HPDE6-E6E7 (cell line): ENCODE data around the gene LIN54.
"Not testable (repeated sequence)": the region's sequence is repeated elsewhere in the genome, so short reads cannot be mapped to it uniquely, and the experiment has no call there.

ENCODE experiments used
- DNase-seq: peaks from one replicate; pipeline ENCODE4 v3.0.0; 2011; ENCODE audit warnings: missing footprints; ENCODE audit errors: extremely low spot score

Gene LIN54

DNA sequence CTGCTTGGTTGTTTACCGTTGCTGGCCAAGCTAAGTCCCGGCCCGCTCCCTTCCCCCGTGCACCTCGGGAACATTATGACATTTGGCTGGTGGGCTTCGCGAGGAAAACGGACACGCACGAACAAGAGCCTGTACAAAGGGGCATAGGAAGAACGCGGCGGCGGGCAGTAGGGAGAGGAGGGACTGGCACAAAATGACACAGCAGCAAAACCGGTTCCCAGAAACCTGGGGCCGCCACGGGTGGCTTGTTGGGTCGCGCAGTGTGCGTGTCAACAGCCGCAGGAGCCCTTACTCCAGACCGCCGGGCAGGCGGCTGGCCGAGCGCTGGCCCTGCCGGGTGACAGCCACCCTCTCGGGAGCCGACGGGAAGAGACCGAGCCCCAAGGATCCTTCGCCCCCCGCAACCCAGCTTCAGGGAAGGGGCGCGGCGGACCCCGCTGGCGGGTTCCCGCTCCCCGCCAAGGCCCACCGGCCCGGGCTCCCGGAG is 1.6 kb upstream of the LIN54 start:
- no peak for DNase-seq

DNA sequence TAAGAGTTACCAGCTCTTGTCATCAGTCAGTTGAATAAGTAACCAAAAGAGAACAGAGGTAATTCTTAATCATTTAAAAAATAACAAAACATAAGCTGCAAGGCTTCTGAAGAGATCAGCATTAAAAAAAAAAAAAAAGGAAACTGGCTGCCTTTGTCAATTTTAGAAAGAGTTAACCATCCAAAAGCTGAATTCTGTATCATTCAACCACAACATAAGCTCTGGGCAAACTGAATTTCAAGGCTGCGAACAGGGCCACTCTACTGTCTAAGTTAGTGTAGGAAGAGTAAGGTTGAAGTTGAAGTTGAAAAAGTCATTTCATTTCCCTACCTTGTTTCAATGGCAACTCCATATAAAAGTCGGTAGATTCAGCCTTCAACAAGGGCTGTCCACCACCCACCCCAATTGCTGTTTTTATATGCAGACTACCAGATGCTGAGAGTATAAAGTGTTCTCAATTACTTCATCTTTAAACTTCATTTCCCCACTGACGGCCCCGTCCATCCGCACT is 1.1 kb upstream of the LIN54 start:
- no peak for DNase-seq

DNA sequence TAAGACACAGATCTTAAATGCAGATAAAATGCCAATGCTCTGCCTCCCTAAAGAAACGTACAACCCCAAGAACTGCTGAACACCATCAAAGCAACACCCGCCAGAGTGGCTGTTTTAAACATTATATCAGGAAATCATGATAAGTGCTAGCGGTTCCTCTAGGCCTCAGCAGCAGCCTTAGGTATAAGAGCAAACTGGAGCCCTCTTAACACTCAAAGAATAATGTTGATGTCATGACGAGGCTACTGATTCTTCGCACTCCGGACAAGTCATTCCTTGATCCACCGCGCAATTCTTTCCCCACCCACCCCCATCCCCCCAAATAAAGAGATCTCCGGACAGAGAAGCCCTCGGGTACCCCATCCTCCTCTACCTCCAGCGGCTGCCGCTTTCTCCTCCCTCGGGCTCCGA is 507 bp downstream of the LIN54 start:
- no peak for DNase-seq

DNA sequence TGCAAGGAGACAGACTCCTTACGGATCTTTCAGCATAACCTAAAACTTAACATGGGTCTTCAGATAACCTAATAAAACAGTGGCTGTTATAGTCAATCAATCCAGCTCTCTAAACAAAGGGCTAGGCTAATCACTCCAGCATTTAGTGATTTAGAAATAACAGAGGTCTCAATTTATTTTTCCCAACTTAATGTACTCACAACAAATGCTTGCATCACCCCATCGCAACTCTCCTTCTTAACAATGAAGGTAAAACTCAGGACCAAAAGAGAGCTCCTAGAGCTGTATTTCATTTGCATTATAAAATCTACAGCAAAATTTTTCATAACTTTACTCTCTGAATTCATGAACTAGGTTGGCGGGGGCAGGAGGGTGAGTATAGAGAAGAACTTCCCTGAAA is 1.1 kb downstream of the LIN54 start:
- DNase-seq: no peak

DNA sequence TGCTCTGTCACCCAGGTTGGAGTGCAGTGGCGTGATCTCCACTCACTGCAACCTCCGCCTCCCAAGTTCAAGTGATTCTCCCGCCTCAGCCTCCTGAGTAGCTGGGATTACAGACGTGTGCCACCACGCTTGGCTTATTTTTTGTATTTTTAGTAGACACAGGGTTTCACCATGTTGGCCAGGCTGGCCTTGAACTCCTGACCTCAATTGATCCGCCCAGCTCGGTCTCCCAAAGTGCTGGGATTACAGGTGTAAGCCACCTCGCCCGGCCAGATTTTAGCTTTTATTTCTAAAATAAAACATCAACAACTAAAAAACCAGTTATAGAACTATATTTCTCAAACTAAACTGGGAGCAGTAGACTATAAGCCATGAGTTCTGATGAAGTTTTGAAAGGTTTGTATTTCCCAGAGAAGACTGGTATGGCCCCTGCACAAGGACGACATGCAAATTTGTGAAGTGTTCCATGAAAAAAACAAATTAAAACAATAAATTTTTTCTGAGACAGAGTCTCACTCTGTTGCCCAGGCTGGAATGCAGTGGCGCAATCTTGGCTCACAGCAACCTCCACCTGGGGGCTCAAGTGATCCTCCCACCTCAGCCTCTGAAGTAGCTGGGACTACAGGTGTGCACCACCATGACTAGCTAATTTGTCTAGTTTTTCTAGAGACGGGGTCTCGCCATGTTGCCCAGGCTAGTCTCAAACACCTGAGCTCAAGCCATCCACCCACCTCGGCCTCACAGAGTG is 7.4 kb downstream of the LIN54 start:
- DNase-seq: not testable (repeated sequence)

DNA sequence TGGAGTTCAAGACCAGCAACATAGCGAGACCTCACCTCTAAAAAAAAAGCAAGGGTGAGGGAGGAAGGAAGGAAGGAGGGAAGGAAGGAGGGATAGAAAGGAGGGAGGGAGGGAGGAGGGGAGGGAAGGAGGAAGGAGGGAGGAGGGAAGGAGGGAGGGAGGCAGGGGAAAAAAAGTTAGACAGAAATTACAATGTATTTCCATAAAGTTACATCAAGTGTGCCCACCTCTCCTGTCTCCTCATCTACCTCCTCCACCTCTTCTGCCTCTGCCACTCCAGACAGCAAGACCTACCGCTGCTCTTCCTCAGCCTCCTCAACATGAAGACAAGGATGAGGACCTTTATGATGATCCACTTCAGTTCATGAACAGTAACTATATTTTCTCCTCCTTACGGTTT is 8.3 kb downstream of the LIN54 start:
- DNase-seq: no peak

DNA sequence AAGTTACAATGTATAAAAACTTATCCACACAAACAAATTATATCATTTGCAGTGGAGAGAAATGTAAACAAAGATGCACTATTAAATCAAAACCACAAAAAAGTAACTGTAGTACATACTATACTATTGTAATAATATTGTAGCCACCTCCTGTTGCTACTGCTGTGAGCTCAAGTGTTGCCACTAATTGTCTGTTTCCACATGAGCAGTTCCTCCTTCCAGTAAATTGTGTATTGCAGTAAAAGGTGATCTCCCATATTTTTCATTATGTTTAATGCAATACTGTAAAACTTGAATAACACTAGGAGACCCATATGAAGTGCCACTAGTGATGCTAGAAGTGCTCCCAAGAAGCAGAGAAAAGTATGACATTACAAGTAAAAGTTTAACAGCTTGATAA is 11.7 kb downstream of the LIN54 start:
- no peak for DNase-seq

DNA sequence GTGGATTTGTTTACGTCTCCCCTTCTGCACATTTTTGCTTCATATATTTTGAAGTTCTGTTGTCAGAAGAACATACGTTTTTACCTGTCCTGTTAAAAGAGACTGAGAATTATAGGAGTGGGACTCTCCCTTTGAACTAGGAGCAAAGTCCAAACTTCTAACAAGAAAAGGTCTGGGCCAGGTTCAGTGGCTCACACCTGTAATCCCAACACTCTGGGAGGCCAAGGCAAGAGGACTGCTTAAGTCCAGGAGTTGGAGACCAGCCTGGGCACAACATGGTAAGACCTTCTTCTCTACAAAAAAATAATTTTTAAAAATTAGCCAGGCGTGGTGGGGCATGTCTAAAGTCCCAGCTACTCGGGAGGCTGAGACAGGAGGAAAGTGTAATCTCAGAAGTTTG is 15.8 kb downstream of the LIN54 start:
- DNase-seq: no peak

DNA sequence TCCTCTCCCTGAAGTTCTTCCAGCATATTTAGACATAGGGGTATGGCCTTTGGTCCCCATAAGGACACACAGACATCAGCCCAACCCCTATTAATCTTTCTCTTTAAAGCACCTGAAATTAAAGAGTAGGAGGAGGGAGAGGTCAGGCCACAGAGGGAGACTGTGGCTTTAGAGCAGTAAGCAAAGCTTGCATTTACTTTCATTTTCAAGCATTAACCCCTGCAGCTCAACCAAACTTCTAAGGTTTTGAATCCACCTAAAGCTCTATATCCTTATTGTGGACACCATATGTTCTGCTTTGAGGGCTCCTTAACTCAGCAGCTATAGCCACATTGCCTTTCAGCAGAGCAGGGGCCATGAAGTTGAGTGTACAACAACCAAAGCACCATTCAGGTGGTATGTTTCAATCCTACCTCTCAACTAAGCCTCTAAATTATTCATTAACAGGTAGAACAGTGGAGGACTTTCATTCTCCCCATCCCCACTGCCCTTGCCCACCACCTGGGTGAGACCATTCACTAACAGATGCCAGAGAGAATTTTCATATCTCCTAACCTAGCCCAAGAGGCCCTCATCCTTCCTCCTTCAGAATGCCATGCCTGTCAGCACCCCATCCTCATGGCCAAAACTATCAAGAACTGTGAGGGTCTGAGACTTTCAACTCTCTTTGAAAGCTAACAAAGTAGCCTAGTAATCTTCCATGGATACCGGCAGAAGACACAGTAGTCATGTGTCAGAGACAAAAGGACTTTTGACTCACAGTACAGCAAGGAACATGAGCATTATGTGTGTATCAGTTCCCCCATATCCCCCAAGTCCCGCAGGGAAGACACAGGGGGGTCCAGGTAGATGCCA is 20.8 kb downstream of the LIN54 start:
- DNase-seq: no peak

DNA sequence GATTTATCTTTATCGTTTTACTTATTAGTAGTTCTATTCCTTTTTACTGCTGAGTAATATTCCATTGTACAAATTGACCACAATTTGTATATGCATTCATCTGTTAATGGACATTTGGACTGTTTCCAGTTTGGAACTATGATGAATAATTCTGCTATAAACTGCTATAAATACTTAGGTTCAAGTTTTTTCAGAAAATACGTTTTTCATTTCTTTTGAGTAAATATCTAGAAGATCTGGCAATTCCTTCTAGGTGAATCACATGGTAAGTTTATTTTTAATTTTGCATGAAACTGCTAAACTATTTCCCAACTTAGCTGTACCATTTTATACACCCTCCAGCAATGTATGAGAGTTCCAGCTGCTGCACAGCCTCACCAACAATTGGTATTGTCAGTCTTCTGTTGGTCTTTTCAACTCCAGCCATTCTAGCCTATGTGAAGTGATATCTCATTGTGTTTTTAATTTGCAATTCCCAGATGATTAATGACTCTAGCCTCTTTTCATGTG is 22.2 kb downstream of the LIN54 start:
- DNase-seq: no peak

DNA sequence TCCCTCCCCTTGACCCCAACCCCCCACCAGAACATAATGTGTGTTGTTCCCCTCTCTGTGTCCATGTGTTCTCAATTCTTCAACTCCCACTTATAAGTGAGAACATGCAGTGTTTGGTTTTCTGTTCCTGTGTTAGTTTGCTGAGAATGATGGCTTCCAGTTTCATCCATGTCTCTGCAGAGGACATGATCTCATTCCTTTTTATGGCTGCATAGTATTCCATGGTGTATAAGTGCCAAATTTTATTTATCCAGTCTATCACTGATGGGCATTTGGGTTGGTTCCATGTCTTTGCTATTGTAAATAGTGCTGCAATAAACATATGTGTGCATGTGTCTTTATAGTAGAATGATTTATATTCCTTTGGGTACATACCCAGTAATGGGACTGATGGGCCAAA is 23.1 kb downstream of the LIN54 start:
- DNase-seq: not testable (repeated sequence)

DNA sequence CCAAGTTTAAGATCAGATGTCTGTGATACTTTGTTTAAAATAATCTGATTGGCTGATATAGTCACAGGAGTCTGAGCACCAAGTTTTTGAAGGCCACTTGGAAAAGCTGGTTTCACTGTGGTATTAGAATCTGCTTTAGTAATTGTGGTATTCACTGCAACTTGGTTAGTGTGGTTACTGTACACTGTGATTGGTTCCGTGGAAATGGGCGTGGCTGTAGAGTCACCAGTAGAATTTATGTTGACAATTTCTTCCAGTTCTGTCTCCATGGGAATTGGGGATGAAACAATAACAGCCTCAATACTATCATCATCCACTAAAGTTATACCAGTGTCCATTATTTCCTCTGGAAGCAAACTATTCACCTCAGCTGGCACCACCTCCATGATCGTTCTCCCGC is 26.2 kb downstream of the LIN54 start:
- no peak for DNase-seq

DNA sequence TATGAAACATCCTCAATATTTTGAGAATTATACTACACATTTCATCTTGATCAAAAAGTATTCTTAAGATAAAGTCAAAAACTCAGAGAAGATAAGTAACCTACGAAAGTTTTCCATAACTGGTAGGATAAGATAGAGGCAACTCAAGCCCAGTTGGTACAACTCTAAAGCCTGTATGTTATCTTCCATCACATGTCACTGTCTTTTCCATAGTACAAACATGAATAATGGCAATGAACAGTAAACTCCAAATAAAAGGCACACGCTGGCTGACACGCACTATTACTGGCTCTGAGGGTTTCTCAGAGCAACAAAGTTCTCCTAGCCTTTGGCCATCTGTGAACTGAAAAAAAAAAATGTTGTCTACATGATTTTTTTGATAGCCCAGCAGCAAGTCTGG is 27.2 kb downstream of the LIN54 start:
- DNase-seq: no peak

DNA sequence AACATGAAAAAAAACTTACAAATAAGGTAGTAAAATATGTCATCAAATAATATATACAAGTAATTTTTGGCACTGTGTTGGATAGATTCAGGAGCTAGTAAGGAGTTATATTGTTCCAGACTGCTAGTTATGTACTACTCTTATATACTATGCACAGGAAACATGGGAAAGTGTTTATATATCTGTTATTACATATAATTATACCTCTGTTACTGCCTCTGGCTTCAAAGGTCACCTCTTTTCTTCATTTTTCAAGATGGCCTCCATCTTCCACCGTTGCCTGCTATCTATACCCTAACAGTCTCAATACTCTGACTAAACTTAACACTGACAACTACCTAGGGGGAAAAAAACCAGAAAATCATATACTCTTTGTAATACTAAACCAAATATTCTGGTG is 29.5 kb downstream of the LIN54 start:
- DNase-seq: no peak

DNA sequence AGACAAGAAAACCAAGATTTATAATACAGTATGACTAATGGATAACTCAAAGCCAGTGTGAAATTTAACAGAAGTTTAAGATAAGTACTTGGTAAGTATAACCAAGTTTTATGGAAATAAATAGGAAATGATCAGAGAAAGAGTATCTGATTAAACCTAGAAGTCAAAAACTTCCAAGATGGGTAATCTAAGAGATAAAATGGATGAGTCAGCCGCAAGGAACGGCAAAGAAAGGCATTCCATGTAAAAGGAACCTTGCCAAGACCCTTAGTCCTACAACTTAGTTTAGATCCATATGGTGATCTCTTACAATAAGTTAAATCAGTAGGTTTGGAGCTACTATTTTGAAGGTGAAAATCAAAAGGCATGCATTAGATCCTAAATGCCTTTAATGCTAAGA is 34.8 kb downstream of the LIN54 start:
- no peak for DNase-seq

DNA sequence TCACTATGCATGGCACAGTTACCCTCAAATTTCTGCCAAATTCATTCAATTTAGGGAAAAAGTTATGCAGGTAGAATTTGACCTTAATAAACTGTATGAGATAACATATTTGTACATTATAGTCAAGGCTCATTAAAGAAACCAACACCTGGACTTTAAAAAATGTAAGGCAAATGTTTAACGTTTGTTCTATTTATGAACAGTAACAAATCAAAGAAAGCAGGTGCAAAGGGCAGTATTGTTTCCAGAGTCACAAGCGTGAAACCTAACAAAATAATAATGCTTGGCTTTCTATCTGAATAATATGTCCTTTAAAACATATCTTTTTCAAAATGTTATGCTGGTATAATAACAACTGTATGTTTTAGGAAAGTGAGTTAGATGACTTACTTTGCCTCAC is 41.2 kb downstream of the LIN54 start:
- DNase-seq: no peak

DNA sequence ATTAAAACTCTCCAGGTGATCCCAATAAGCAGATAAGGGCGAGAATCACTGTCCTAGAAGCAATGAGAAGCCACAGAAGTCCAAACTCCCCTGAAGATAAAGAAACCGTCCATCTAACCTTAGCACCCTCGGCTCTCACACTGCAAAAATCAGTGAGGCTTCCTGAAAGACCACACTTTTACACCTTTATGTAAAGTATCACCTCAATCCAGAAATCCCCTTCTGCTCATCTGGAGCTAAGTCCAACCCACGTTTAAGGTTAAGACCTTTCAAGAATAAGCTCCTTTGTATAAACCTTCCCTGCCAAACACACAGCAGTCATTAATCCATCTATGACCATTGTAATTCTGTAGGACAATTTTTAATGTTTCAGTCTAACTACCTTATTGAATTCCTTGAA is 41.7 kb downstream of the LIN54 start:
- DNase-seq: no peak

DNA sequence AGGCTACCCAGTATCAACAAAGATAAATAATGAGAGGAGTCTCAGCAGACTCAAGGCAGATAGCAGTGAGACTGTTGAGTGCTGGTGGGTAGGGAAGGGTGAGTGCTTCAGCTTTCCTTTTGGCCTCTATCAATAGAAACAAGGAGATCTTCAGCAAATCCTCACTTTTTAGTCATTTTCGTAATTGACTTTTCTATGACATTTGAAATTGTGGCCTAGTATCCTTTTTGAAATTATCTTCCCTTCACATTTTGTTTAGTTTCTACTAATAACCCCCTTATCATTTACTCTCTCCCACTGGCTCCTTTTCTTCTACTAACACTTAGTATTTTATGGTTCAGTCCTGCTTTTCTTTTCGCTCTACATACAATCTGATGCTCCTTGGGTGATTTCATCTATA is 44.9 kb downstream of the LIN54 start:
- DNase-seq: no peak

DNA sequence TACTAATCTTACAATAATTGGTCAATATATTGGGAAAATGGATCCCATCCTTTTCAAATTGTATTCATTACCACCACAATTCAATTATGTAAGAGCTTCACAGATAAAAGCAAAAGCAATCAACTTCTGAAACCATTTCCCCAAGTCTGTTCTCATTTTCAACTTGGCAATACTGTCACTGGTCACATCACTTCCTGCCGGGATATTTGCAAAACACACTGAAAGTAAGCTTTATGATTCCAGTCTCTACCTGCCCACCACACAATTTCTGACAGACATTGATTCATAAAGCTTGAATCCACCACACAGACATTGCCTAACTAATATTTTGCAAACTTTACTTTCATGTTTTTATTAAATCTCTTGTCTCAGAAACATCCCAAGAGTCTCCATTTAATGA is 53.6 kb downstream of the LIN54 start:
- no peak for DNase-seq

DNA sequence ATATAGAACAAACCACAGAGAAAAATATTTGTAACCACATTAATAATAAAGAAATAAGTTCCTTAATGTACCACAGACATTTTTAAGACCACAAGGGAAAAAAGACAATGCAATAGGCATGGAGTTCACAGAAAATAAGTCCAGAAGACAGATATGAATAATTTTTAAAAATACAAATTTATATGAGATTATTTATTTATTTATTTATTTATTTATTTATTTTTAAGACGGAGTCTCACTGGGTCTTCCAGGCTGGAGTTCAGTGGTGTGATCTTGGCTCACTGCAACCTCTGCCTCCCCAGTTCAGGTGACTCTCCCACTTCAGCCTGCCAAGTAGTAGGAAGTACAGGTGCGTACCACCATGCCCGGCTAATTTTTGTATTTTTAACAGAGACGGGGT is 56.4 kb downstream of the LIN54 start:
- no peak for DNase-seq

DNA sequence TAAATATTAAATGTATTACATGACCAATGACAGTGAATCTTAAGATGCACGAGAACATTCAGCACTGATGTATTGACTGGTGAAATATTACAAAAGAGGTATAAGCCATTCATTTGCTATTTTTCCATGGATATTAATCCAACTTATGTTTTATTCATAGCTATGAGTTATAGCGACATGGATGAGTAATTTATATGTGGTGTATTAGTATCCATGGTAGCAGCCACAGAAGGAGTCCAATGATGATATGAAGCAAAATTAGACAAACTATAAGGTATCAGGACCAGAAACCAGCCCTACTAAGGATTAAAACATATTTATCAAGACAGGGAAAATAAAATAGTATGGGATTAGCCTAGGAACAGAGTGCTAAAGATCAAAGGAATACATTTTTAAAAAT is 59.4 kb downstream of the LIN54 start:
- no peak for DNase-seq

DNA sequence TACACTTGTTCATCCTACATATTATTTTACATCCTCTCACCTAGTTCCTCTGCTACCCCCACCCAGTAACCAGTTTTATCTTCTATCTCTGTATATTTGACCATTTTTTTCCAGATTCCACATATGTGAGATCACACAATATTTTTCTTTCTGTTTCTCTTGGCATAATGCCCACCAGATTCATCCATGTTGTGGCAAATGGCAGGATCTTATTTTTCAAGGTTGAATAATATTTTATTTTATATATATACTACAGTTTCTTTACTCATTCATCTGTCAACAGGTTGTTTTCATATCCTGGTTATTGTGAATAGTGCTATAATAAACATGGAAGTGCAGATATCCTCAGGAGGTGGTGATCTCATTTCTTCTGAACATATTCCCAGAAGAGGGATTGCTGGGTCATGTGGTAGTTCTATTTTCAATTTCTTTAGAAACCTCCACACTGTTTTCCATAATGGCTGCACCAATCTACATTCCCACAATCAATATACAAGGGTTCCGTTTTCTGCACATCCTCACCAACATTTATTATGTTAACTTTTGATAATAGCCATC is 61.9 kb downstream of the LIN54 start:
- DNase-seq: no peak
